Omental fat pad (tissue), 4 donors: ENCODE results near the gene HKDC1. TPM values are rescaled to one million over a fixed set of nuclear protein-coding genes. Genes with fewer than 3 reads are reported as not detected.

Experiments
- ATAC-seq: fragments of 150-250 bp; one replicate; pipeline ENCODE4 v1.9.1; 2016; ENCODE audit warnings: mild to moderate bottlenecking, moderate library complexity; ENCODE audit not compliant: low FRiP score
- DNase-seq: peaks from one replicate; pipeline ENCODE4 v3.0.0-alpha.2; 2019; ENCODE audit warnings: low spot score
- CTCF ChIP-seq, 3 donors: fragments of 450-650 bp; IDR thresholded peaks; one replicate each; pipeline ENCODE4 v1.5.1; 2016 to 2017; ENCODE audit warnings: antibody characterized with exemption in 3 of 3, mild to moderate bottlenecking in 3 of 3, moderate library complexity in 2 of 3
- total RNA-seq, 4 donors: library from RNA; depleted of rRNA; stranded (reverse); fragments of >200 nt; gene quantifications; one replicate each; pipeline ENCODE4 v1.1.0, GENCODE V29; 2016

HKDC1 gene
- total RNA-seq, 4 donors from 2014 or later, result 0.13 to 0.46 TPM; not detected in 2

GRCh38 chr10:69241575-69241974 lies 21.4 kb downstream of the HKDC1 start:
- TF ChIP-seq CTCF (IDR thresholded peaks at IDR 0.05), result no peak
- ATAC-seq (no peak), DNase-seq (no peak)

GRCh38 chr10:69242040-69242851 lies 22.1 kb downstream of the HKDC1 start:
- DNase-seq, result no peak
- no peak for ATAC-seq
- no peak for TF ChIP-seq CTCF (IDR thresholded peaks at IDR 0.05)

GRCh38 chr10:69242852-69243212 lies 22.7 kb downstream of the HKDC1 start:
- no peak for TF ChIP-seq CTCF (IDR thresholded peaks at IDR 0.05)
- ATAC-seq, result no peak
- DNase-seq, result no peak

DNA sequence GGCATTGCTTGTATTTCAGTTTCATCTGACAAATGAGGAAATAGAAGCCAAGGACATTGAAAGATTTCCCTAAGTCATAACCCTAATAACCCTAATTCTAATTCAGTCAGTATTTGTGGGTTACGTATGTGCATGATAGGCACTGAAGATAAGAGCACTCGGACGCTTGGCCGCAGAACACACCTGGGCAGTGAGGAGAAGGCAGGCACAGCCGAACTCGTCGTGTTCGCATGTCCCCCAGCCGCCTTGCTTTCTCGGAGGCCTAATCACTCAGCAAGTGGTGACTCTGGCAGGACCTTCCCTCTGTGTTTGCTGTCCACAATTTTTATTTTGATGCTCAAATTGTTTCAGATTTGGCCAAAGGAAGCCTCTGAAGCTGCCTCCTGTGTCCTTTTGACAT lies 23.7 kb downstream of the HKDC1 start:
- DNase-seq, result no peak

DNA sequence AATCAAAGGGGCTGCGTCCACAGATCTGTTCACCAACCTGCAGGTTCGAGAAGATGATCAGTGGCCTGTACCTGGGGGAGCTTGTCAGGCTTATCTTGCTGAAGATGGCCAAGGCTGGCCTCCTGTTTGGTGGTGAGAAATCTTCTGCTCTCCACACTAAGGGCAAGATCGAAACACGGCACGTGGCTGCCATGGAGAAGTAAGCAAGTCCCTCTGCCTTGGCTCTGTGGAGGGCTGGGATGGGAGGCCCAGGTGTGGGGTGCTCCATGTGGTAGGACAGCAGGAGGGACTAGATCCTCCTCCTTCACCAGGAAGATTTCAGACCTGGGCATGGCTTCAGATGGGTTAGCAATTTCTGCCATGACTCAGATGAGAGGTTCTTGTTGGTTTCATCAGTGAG lies 25.9 kb downstream of the HKDC1 start:
- no peak for TF ChIP-seq CTCF (IDR thresholded peaks at IDR 0.05)
- DNase-seq (no peak), ATAC-seq (no peak)

More for the DNA sequence above, 23.7 kb downstream of the HKDC1 start:
- ATAC-seq, result no peak
- TF ChIP-seq CTCF (IDR thresholded peaks at IDR 0.05), result no peak

DNA sequence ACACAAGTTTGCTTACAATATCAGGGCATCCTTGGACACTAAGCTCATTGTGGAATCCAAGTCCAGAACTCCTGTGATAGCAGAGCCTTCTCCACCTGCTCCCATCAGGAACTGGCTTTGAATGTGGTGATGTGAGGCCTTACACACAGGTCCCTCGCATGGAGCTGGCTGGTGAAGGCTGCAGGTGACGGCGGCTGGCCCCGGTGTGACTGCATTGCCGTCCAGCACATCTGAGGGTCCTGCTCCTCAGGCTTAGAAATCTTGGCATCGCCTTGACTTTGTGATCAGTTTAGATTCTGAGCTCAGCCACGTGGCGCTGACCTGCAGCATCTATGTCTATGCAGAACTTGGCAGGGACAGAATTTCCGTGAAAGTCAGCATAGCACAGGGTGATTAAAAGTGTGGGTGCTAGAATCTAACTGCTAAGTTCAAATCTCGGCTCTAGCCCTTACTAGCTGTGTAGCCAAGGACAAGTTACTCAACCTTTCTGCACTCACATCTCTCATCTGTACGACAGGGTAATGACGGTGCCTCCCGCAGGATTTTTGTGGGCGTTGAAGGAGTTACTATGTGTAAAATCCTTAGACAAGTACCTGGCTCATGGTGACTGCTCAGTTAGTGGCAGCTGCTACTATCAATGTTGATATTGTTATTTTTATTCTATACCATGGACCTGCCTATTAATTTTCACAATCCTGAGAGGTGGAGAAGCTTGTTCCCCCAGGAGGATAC lies 26.6 kb downstream of the HKDC1 start:
- DNase-seq (no peak), ATAC-seq (no peak)
- TF ChIP-seq CTCF (IDR thresholded peaks at IDR 0.05), result no peak
